ENCODE measurements around the gene PAK6. TPM values are rescaled to one million over a fixed set of nuclear protein-coding genes. Genes with fewer than 3 reads are reported as not detected.

The PAK6 gene
- total RNA-seq = 100 to 1,000 TPM in 1 of 2 donors, 10 to 100 TPM in 1; 13.8 to 190 TPM

DNA sequence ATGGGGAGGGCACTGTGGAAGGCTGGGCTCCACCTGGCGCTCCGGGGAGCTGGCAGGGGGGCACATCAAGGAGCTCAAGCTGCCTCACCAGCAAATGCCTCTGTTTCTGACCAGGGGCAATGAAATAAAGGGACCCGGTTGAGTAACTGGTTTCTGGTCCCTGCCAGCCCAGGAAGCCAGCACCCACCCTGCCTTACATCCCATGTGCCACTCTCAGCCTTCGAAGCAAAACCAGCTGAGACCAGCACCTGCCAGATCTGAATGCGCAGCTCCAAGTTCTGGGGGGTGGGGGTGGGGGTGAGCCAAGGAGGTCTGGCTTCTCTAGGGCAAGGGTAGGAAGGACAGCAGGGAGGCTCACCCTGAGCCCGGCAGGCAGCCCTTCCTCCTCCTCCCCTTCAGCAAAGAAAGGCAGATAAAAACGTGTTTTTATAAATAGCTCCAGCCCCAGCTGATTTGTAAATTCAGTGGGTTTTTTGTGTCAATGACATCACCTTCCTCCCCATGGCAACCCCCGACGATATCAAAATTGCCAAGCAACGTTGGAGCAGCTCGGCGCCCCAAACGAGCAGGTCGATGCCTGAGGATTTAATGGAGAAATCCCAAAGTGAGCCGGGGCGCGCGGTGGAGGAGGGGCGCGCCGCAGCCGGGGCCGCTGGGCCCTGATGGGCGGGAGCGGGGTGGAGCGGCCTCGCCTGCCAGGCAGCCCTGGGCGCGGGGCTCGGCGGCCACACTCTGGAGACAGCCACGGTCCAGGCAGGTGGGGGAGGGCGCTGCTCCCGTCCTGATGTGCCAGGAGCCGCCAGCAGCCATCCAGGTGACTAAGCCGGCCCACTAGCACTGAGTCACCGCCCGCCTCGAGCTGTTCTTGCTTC, at the start of gene PAK6:
Gene PAK6, plus strand, starts transcription at position 532 of the 872 bp plus-strand sequence. CDS start 25,723 bp downstream, outside the sequence.
- H3K4me3 ChIP-seq = peak within 1 kb of the TSS; percentile 12 to 24
- peak within 1 kb of the TSS; percentile 23 to 32 for H3K27ac ChIP-seq
- intact Hi-C loops (cut with DNase I) = no loop called here
- H3K27me3 ChIP-seq (replicated peaks; ENCODE audit: insufficient read depth) = no peaks in the 10 kb centered on the region
- H3K4me1 ChIP-seq (replicated peaks) = no peaks in the 10 kb centered on the region
- H3K36me3 ChIP-seq = no peaks in the 10 kb centered on the region
- H3K9me3 ChIP-seq = no peaks in the 10 kb centered on the region
- DNase-seq (ENCODE audit: low spot score) = peak; percentile 81
- TF ChIP-seq POLR2A (IDR thresholded peaks at IDR 0.05) (peak; percentile 77), POLR2AphosphoS5 (IDR thresholded peaks at IDR 0.05) (peak; percentile 41)
- TF ChIP-seq, protein P1, sequence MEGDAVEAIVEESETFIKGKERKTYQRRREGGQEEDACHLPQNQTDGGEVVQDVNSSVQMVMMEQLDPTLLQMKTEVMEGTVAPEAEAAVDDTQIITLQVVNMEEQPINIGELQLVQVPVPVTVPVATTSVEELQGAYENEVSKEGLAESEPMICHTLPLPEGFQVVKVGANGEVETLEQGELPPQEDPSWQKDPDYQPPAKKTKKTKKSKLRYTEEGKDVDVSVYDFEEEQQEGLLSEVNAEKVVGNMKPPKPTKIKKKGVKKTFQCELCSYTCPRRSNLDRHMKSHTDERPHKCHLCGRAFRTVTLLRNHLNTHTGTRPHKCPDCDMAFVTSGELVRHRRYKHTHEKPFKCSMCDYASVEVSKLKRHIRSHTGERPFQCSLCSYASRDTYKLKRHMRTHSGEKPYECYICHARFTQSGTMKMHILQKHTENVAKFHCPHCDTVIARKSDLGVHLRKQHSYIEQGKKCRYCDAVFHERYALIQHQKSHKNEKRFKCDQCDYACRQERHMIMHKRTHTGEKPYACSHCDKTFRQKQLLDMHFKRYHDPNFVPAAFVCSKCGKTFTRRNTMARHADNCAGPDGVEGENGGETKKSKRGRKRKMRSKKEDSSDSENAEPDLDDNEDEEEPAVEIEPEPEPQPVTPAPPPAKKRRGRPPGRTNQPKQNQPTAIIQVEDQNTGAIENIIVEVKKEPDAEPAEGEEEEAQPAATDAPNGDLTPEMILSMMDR (IDR thresholded peaks at IDR 0.05) = peak in 1 of 4 experiments; percentile 7
- 6% methylated on average over 39 of the region's 39 CpGs for WGBS

DNA sequence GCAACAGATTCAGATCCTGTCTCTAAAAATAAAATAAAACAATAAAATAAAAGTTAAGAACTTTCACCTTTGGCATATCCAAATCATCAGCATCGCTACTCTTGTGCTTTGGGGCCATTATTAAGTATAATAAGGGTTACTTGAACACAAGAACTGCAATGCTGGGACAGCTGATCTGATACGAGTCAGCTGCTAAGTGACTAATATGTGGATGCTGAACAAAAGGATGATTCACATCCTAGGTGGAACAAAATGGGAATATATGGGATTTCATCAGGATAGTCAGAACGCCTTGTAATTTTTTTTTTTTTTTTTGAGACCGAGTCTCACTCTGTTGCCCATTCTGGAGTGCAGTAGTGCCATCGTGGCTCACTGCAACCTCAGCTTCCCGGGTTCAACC, 48.3 kb upstream of the PAK6 start:
- Histone ChIP-seq H3K4me1 (replicated peaks) (no peaks in the 10 kb centered on the region), H3K4me3 (no peak overlapping the region), H3K36me3 (no peaks in the 10 kb centered on the region), H3K27ac (no peak overlapping the region), H3K27me3 (replicated peaks; ENCODE audit: insufficient read depth) (no peaks in the 10 kb centered on the region), H3K9me3 (no peaks in the 10 kb centered on the region)
- intact Hi-C loops (cut with DNase I) = no loop called here
- no peak for DNase-seq (ENCODE audit: low spot score)
- WGBS = 77% methylated on average over 6 of the region's 6 CpGs
- TF ChIP-seq POLR2AphosphoS5 (IDR thresholded peaks at IDR 0.05) (no peak), POLR2A (IDR thresholded peaks at IDR 0.05) (no peak)
- TF ChIP-seq, protein P1 (IDR thresholded peaks at IDR 0.05) = no peak

DNA sequence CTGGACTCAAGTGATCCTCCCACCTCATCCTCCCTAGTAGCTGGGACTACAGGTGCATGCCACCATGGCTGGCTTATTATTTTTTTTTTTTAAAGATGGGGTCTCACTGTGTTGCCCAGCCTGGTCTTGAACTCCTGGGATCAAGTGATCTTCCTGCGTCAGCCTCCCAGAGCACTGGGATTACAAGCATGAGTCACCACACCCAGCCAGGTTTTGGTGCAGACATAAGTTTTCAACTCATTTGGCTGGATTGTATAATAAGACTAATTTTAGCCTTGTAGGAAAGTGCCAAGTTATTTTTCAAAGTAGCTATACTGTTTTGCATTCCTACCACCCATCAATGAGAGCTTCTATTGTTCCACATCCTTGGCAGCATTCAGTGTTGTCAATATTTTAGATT, 45.9 kb upstream of the PAK6 start:
- Histone ChIP-seq H3K4me1 (replicated peaks) (no peaks in the 10 kb centered on the region), H3K9me3 (no peaks in the 10 kb centered on the region), H3K36me3 (no peaks in the 10 kb centered on the region), H3K4me3 (no peak overlapping the region), H3K27me3 (replicated peaks; ENCODE audit: insufficient read depth) (no peaks in the 10 kb centered on the region), H3K27ac (no peak overlapping the region)
- intact Hi-C loops (cut with DNase I) = no loop called here
- WGBS = 92% methylated on average over 1 of the region's 1 CpG
- TF ChIP-seq, protein P1 (IDR thresholded peaks at IDR 0.05) = no peak
- TF ChIP-seq POLR2AphosphoS5 (IDR thresholded peaks at IDR 0.05) = no peak
- no peak for TF ChIP-seq POLR2A (IDR thresholded peaks at IDR 0.05)
- no peak for DNase-seq (ENCODE audit: low spot score)

DNA sequence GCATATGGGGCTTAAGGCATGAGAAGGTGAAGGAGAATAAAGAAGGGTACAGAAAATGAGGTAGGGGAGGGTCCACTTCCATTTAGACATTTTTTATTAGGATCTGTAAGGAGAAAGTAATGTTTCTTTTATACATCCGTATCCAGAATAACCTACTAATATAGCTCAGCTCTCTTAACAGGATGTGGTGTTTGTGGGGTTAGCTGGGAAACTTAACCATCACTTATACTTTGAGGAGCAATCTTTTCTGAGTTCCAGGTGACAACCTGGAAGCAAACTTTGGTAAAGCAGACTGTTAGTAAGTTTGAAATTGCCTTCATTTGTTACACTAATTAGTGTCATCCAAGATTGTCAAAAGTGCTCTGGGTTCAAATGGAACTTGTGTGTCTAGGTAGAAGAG, 41.4 kb upstream of the PAK6 start:
- no peaks in the 10 kb centered on the region for H3K36me3 ChIP-seq
- H3K27me3 ChIP-seq (replicated peaks; ENCODE audit: insufficient read depth) = no peaks in the 10 kb centered on the region
- H3K4me1 ChIP-seq (replicated peaks) = no peaks in the 10 kb centered on the region
- no peaks in the 10 kb centered on the region for H3K9me3 ChIP-seq
- no peak overlapping the region for H3K27ac ChIP-seq
- TF ChIP-seq POLR2AphosphoS5 (IDR thresholded peaks at IDR 0.05) = no peak
- no peak for TF ChIP-seq POLR2A (IDR thresholded peaks at IDR 0.05)
- TF ChIP-seq, protein P1 (IDR thresholded peaks at IDR 0.05) = no peak
- intact Hi-C loops (cut with DNase I) = no loop called here
- no peak for DNase-seq (ENCODE audit: low spot score)
- no peak overlapping the region for H3K4me3 ChIP-seq
- WGBS = 91% methylated on average over 1 of the region's 1 CpG

Data from prostate gland (tissue), 2 donors.